K562 (cell line): ENCODE measurements around the gene DDX39A. TPM values are rescaled to one million over a fixed set of nuclear protein-coding genes. Genes with fewer than 3 reads are reported as not detected.

Experiments used
- DIDO1 ChIP-seq: fragments of 450-650 bp; IDR thresholded peaks from 2 replicates; pipeline ENCODE4 v1.6.1; 2016; ENCODE audit warnings: low read depth, missing biosample characterization, missing genetic modification characterization
- KAT2B ChIP-seq: IDR thresholded peaks from one replicate; pipeline ENCODE4 v1.6.1; 2012; ENCODE audit warnings: low read depth, mild to moderate bottlenecking, control low read depth, inconsistent platforms, low read length, moderate library complexity
- MAFG ChIP-seq: fragments of 450-650 bp; conservative IDR thresholded peaks from 2 replicates; pipeline ENCODE4 v1.6.1; 2016; ENCODE audit warnings: missing genetic modification characterization, missing compliant biosample characterization
- MTA1 ChIP-seq: fragments of 450-650 bp; IDR thresholded peaks from 2 replicates; pipeline ENCODE4 v1.6.1; 2017; ENCODE audit warnings: borderline replicate concordance
- MXI1 ChIP-seq: IDR thresholded peaks from 2 replicates; pipeline ENCODE4 v1.6.1; 2011; ENCODE audit warnings: low read depth, mild to moderate bottlenecking, improper control_type of control experiment, low read length
- NR2C2 ChIP-seq, 2 experiments: fragments of 200-800 bp in 1 of 2; sonication (Bioruptor generic) in 1 of 2; sonication (generic) in 1 of 2; formaldehyde crosslinking in 1 of 2; IDR thresholded peaks; 2 replicates each; pipeline versions ENCODE4 v1.6.1 to v1.8.0; 2016 to 2022; ENCODE audit warnings: mild to moderate bottlenecking in 1 of 2, missing compliant biosample characterization in 1 of 2, missing genetic modification characterization in 1 of 2, missing genetic modification reagents in 1 of 2
- POLR2AphosphoS5 ChIP-seq: IDR thresholded peaks from 2 replicates; pipeline ENCODE4 v1.6.1; 2011; ENCODE audit warnings: mild to moderate bottlenecking, low read depth, low read length, moderate library complexity; ENCODE audit not compliant: control insufficient read depth, insufficient read depth
- PPARD ChIP-seq: fragments of 250-450 bp; sonication (Bioruptor Pico); IDR thresholded peaks from 2 replicates; pipeline ENCODE4 v1.8.0; 2022; ENCODE audit warnings: inconsistent platforms, mild to moderate bottlenecking, moderate library complexity
- SMARCA5 ChIP-seq: fragments of 450-650 bp; IDR thresholded peaks from 2 replicates; pipeline ENCODE4 v1.6.1; 2016
- ZBTB17 ChIP-seq: fragments of 450-650 bp; formaldehyde crosslinking; IDR thresholded peaks from 2 replicates; pipeline ENCODE4 v1.4.0; 2020; ENCODE audit warnings: mild to moderate bottlenecking
- ZNF143 ChIP-seq: sonication (generic); formaldehyde crosslinking; IDR thresholded peaks from 2 replicates; pipeline ENCODE4 v1.9.0; 2022; ENCODE audit warnings: mild to moderate bottlenecking, missing genetic modification reagents
- polyA plus RNA-seq, 8 experiments: library from polyadenylated mRNA; depleted of rRNA in 4 of 8; stranded (reverse) in 5 of 8; unstranded in 3 of 8; fragments of >200 nt; fragmentation: Nextera tagmentation in 2 of 8; fragmentation: Illumina TruSeq in 1 of 8; extraction: Ambion mirVana in 2 of 8; extraction: Trizol in 1 of 8; gene quantifications; 2 replicates each; pipeline versions ENCODE4 v1.2.1 to v1.2.3, GENCODE V29; 2011 to 2014; ENCODE audit warnings: inconsistent platforms in 1 of 8, missing spikeins in 1 of 8
- total RNA-seq, 7 experiments: library from RNA; depleted of rRNA in 6 of 7; stranded (reverse); fragments of >200 nt in 6 of 7; fragmentation: Illumina TruSeq in 2 of 7; extraction: Trizol in 2 of 7; gene quantifications; 2 replicates each; pipeline versions ENCODE4 v1.2.1 to v1.2.3, GENCODE V29; 2011 to 2021; ENCODE audit warnings: low replicate concordance in 1 of 7
- TF ChIP-seq, protein P1 (sequence below): sonication (generic); formaldehyde crosslinking; IDR thresholded peaks from 2 replicates; pipeline ENCODE4 v1.8.0; 2022; ENCODE audit warnings: mild to moderate bottlenecking, low read depth, missing genetic modification reagents
- TF ChIP-seq, protein P2 (sequence below): sonication (generic); formaldehyde crosslinking; IDR thresholded peaks from 2 replicates; pipeline ENCODE4 v1.8.0; 2022; ENCODE audit warnings: mild to moderate bottlenecking, missing genetic modification reagents
- TF ChIP-seq, protein P3 (sequence below): fragments of 250-450 bp; sonication (Bioruptor Pico); IDR thresholded peaks from 2 replicates; pipeline ENCODE4 v1.4.0; 2020; ENCODE audit warnings: borderline replicate concordance
- TF ChIP-seq, protein P4 (sequence below): fragments of 250-450 bp; sonication (Bioruptor Pico); IDR thresholded peaks from 2 replicates; pipeline ENCODE4 v1.5.0; 2020; ENCODE audit warnings: mild to moderate bottlenecking, borderline replicate concordance
- TF ChIP-seq, protein P5 (sequence below), 2 experiments: fragments of 450-650 bp; IDR thresholded peaks; 2 replicates each; pipeline ENCODE4 v1.6.1; 2018; ENCODE audit warnings: mild to moderate bottlenecking in 2 of 2, low read depth in 1 of 2; ENCODE audit not compliant: partially characterized antibody in 2 of 2

The DDX39A gene
- total and polyA plus RNA-seq, 9 of the 15 experiments (the other 6 are each of a cell fraction or from before 2014, with no cell fraction given), result 90.3 to 250 (median 188) TPM

DNA sequence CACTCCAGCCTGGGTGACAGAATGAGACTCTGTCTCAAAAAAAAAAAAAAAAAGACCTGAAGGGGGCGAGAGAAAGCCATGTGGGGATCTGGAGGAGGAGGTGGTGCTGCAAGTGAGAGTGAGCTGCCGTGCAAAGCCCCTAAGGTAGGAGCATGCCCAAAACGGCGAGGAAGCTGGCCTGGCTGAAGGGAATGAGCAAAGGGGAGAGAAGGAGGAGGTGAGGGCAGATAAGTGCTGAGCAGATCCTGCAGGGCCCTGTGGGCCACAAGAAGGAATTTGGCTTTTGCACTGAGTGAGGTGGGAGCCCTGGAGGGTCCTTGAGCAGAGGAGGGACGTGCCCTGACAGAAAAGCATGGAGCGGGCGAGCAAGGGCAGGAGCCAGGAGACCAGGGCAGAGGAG is 57.3 kb downstream of the DDX39A start (continued):
- TF ChIP-seq MXI1 (no peak), SMARCA5 (peak; percentile 50; the same call in 1 of the 2 replicates), ZBTB17 (CRISPR knock-in tag) (no peak), MTA1 (no peak), KAT2B (no peak), DIDO1 (tag) (no peak), MAFG (no peak), POLR2AphosphoS5 (no peak), PPARD (CRISPR knock-in tag) (no peak), NR2C2 (CRISPR knock-in tag; IDR thresholded peaks at IDR 0.05) (no peak), NR2C2 (tag; IDR thresholded peaks at IDR 0.05) (no peak), ZNF143 (CRISPR knock-in tag) (no peak)
- TF ChIP-seq, protein P1, sequence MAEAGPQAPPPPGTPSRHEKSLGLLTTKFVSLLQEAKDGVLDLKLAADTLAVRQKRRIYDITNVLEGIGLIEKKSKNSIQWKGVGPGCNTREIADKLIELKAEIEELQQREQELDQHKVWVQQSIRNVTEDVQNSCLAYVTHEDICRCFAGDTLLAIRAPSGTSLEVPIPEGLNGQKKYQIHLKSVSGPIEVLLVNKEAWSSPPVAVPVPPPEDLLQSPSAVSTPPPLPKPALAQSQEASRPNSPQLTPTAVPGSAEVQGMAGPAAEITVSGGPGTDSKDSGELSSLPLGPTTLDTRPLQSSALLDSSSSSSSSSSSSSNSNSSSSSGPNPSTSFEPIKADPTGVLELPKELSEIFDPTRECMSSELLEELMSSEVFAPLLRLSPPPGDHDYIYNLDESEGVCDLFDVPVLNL (CRISPR knock-in tag), result no peak
- TF ChIP-seq, protein P2, sequence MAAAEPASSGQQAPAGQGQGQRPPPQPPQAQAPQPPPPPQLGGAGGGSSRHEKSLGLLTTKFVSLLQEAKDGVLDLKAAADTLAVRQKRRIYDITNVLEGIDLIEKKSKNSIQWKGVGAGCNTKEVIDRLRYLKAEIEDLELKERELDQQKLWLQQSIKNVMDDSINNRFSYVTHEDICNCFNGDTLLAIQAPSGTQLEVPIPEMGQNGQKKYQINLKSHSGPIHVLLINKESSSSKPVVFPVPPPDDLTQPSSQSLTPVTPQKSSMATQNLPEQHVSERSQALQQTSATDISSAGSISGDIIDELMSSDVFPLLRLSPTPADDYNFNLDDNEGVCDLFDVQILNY (CRISPR knock-in tag), result no peak
- TF ChIP-seq, protein P3, sequence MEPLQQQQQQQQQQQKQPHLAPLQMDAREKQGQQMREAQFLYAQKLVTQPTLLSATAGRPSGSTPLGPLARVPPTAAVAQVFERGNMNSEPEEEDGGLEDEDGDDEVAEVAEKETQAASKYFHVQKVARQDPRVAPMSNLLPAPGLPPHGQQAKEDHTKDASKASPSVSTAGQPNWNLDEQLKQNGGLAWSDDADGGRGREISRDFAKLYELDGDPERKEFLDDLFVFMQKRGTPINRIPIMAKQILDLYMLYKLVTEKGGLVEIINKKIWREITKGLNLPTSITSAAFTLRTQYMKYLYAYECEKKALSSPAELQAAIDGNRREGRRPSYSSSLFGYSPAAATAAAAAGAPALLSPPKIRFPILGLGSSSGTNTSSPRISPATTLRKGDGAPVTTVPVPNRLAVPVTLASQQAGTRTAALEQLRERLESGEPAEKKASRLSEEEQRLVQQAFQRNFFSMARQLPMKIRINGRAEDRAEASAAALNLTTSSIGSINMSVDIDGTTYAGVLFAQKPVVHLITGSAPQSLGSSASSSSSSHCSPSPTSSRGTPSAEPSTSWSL (CRISPR knock-in tag), result no peak
- TF ChIP-seq, protein P4, sequence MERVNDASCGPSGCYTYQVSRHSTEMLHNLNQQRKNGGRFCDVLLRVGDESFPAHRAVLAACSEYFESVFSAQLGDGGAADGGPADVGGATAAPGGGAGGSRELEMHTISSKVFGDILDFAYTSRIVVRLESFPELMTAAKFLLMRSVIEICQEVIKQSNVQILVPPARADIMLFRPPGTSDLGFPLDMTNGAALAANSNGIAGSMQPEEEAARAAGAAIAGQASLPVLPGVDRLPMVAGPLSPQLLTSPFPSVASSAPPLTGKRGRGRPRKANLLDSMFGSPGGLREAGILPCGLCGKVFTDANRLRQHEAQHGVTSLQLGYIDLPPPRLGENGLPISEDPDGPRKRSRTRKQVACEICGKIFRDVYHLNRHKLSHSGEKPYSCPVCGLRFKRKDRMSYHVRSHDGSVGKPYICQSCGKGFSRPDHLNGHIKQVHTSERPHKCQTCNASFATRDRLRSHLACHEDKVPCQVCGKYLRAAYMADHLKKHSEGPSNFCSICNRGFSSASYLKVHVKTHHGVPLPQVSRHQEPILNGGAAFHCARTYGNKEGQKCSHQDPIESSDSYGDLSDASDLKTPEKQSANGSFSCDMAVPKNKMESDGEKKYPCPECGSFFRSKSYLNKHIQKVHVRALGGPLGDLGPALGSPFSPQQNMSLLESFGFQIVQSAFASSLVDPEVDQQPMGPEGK (CRISPR knock-in tag), result no peak
- TF ChIP-seq, protein P5, sequence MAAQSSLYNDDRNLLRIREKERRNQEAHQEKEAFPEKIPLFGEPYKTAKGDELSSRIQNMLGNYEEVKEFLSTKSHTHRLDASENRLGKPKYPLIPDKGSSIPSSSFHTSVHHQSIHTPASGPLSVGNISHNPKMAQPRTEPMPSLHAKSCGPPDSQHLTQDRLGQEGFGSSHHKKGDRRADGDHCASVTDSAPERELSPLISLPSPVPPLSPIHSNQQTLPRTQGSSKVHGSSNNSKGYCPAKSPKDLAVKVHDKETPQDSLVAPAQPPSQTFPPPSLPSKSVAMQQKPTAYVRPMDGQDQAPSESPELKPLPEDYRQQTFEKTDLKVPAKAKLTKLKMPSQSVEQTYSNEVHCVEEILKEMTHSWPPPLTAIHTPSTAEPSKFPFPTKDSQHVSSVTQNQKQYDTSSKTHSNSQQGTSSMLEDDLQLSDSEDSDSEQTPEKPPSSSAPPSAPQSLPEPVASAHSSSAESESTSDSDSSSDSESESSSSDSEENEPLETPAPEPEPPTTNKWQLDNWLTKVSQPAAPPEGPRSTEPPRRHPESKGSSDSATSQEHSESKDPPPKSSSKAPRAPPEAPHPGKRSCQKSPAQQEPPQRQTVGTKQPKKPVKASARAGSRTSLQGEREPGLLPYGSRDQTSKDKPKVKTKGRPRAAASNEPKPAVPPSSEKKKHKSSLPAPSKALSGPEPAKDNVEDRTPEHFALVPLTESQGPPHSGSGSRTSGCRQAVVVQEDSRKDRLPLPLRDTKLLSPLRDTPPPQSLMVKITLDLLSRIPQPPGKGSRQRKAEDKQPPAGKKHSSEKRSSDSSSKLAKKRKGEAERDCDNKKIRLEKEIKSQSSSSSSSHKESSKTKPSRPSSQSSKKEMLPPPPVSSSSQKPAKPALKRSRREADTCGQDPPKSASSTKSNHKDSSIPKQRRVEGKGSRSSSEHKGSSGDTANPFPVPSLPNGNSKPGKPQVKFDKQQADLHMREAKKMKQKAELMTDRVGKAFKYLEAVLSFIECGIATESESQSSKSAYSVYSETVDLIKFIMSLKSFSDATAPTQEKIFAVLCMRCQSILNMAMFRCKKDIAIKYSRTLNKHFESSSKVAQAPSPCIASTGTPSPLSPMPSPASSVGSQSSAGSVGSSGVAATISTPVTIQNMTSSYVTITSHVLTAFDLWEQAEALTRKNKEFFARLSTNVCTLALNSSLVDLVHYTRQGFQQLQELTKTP (IDR thresholded peaks at IDR 0.05; ENCODE audit: low read depth in 1 of 2, partially characterized antibody in 2 of 2), result no peak
